CD14-positive monocyte (primary cell): ENCODE data around the gene PHC2. TPM values are rescaled to one million over a fixed set of nuclear protein-coding genes. Genes with fewer than 3 reads are reported as not detected.

ENCODE experiments used
- DNase-seq, 3 donors: peaks; one replicate each; pipeline ENCODE4 v3.0.0-alpha.2; 2011 to 2022
- H2AFZ ChIP-seq: 2 replicates; pipeline ENCODE4 v1.6.0; 2012; ENCODE audit warnings: mild to moderate bottlenecking, low read depth, low read length, inconsistent platforms; ENCODE audit not compliant: insufficient read depth, poor library complexity, severe bottlenecking
- H3K27ac ChIP-seq, 2 donors: 1 replicate in 1 of 2; 2 replicates in 1 of 2; pipeline ENCODE4 v1.5.1; 2012 to 2013; ENCODE audit warnings: low read length in 2 of 2, control low read depth in 1 of 2, inconsistent platforms in 1 of 2, low read depth in 1 of 2, mild to moderate bottlenecking in 1 of 2
- H3K27me3 ChIP-seq, 2 donors: one replicate each; pipeline versions ENCODE4 v1.6.0 to v1.6.1; 2011 to 2013; ENCODE audit warnings: low read length in 2 of 2; ENCODE audit not compliant: control insufficient read depth in 2 of 2, insufficient read depth in 2 of 2
- H3K36me3 ChIP-seq, 2 donors: replicated peaks in 1 of 2; 1 replicate in 1 of 2; 2 replicates in 1 of 2; pipeline versions ENCODE4 v1.5.1 to v1.6.1; 2012 to 2013; ENCODE audit warnings: low read length in 2 of 2, control low read depth in 1 of 2, inconsistent platforms in 1 of 2, mild to moderate bottlenecking in 1 of 2; ENCODE audit not compliant: insufficient read depth in 2 of 2, control insufficient read depth in 1 of 2
- H3K4me1 ChIP-seq, 2 donors: 1 replicate in 1 of 2; 2 replicates in 1 of 2; pipeline versions ENCODE4 v1.5.1 to v1.6.1; 2012 to 2013; ENCODE audit warnings: low read length in 2 of 2, control low read depth in 1 of 2, inconsistent platforms in 1 of 2, mild to moderate bottlenecking in 1 of 2, moderate library complexity in 1 of 2; ENCODE audit not compliant: insufficient read depth in 2 of 2, control insufficient read depth in 1 of 2
- H3K4me2 ChIP-seq: replicated peaks from 2 replicates; pipeline ENCODE3; 2012; ENCODE audit warnings: low read length, moderate library complexity, mild to moderate bottlenecking; ENCODE audit not compliant: poor library complexity, severe bottlenecking; ENCODE audit errors: extremely low read depth
- H3K4me3 ChIP-seq, 3 experiments: fragments of 200-600 bp in 1 of 3; sonication (generic) in 1 of 3; replicated peaks in 1 of 3; 1 replicate in 2 of 3; 2 replicates in 1 of 3; pipeline ENCODE4 v1.5.1; 2011 to 2013; ENCODE audit warnings: low read length in 3 of 3, mild to moderate bottlenecking in 3 of 3, control low read depth in 2 of 3, low read depth in 2 of 3, inconsistent platforms in 1 of 3, moderate library complexity in 1 of 3
- H3K79me2 ChIP-seq: 2 replicates; pipeline ENCODE4 v1.6.0; 2012; ENCODE audit warnings: mild to moderate bottlenecking, control low read depth, inconsistent platforms, low read length, moderate library complexity; ENCODE audit not compliant: insufficient read depth
- H3K9ac ChIP-seq: 2 replicates; pipeline ENCODE4 v1.6.0; 2017; ENCODE audit warnings: low read length, mild to moderate bottlenecking; ENCODE audit not compliant: insufficient read depth, poor library complexity, severe bottlenecking
- H3K9me3 ChIP-seq, 2 donors: replicated peaks in 1 of 2; 1 replicate in 1 of 2; 2 replicates in 1 of 2; pipeline versions ENCODE4 v1.5.1 to v1.6.1; 2012 to 2013; ENCODE audit warnings: low read length in 2 of 2, control low read depth in 1 of 2; ENCODE audit not compliant: control insufficient read depth in 1 of 2, insufficient read depth in 1 of 2
- H4K20me1 ChIP-seq: 2 replicates; pipeline ENCODE4 v1.6.0; 2012; ENCODE audit warnings: mild to moderate bottlenecking, low read length, control low read depth, moderate library complexity; ENCODE audit not compliant: insufficient read depth
- H3K27ac Mint-ChIP-seq, 7 donors: one replicate each; pipeline ENCODE4 v1.8.0; 2020; ENCODE audit warnings: mild to moderate bottlenecking in 7 of 7, mixed read lengths in 7 of 7, moderate library complexity in 6 of 7, inconsistent platforms in 2 of 7
- H3K27me3 Mint-ChIP-seq, 3 donors: one replicate each; pipeline ENCODE4 v1.8.0; 2021 to 2022; ENCODE audit warnings: low read depth in 3 of 3, mild to moderate bottlenecking in 3 of 3, mixed read lengths in 3 of 3, moderate library complexity in 3 of 3, inconsistent platforms in 1 of 3
- H3K36me3 Mint-ChIP-seq, 2 donors: one replicate each; pipeline ENCODE4 v1.8.0; 2020; ENCODE audit warnings: mixed read lengths in 2 of 2, inconsistent platforms in 1 of 2, mild to moderate bottlenecking in 1 of 2
- H3K4me1 Mint-ChIP-seq: one replicate; pipeline ENCODE4 v1.8.0; 2020; ENCODE audit warnings: mild to moderate bottlenecking, mixed read lengths
- H3K4me3 Mint-ChIP-seq, 2 donors: one replicate each; pipeline ENCODE4 v1.8.0; 2020; ENCODE audit warnings: mild to moderate bottlenecking in 2 of 2, mixed read lengths in 2 of 2, moderate library complexity in 1 of 2
- H3K9me3 Mint-ChIP-seq, 7 donors: one replicate each; pipeline ENCODE4 v1.8.0; 2020 to 2022; ENCODE audit warnings: mixed read lengths in 7 of 7, mild to moderate bottlenecking in 6 of 7, moderate library complexity in 6 of 7, inconsistent platforms in 2 of 7
- WGBS: methylation state at CpG from one replicate; pipeline ENCODE4 v1.1.5; 2013; ENCODE audit warnings: missing lambda C conversion rate; ENCODE audit not compliant: insufficient coverage; 5-methylcytosine and 5-hydroxymethylcytosine counted together
- intact Hi-C, 2 donors: fragments of 100-400 bp; cut with micrococcal nuclease; formaldehyde crosslinking; loops; one replicate each; pipeline versions ENCODE4 v1.15.0 to v1.15.1; 2023
- polyA plus RNA-seq, 3 donors: library from polyadenylated mRNA; depleted of rRNA in 1 of 3; unstranded in 2 of 3; stranded (reverse) in 1 of 3; fragments of 300-500 nt in 2 of 3; fragments of >200 nt in 1 of 3; fragmentation: Illumina TruSeq in 2 of 3; gene quantifications; 1 replicate in 2 of 3; 2 replicates in 1 of 3; pipeline ENCODE4 v1.2.3, GENCODE V29; 2012 to 2021
- TF ChIP-seq, protein P1 (sequence below): fragments of 200-600 bp; IDR thresholded peaks from one replicate; pipeline ENCODE4 v1.8.0; 2022; ENCODE audit warnings: antibody characterized with exemption, mild to moderate bottlenecking

Gene PHC2
- polyA plus RNA-seq, 3 donors = 18.9 to 85.3 (median 53.1) TPM

DNA sequence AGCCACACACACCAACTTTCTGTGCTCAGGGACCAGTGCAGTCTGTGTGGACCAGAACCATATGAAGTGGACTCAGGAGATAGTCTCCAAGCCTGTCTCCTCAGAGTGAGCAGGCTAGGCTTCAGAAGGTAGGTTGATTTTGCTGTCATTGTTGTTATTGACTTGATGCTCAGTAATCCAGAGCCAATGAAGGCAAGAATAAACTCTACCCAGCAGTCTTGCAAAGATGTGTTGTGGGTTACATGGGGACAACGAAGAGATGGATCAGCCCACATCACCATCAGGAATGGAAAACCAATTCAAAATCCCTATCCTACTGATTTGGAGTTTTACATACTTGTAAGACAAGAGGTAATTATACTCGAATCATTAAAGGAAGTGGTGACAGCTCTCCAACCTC, 37.4 kb downstream of the PHC2 start:
- Mint-ChIP-seq H3K4me1 (peaks cover 21% of the 10 kb centered on the region), H3K27me3 (peaks cover 0 to 3% (median 0%) of the 10 kb centered on the region in 3 donors), H3K36me3 (no peaks in the 10 kb centered on the region), H3K4me3 (no peak overlapping the region), H3K27ac (no peak overlapping the region), H3K9me3 (no peaks in the 10 kb centered on the region)
- no peaks in the 10 kb centered on the region for H3K27me3 ChIP-seq
- intact Hi-C loops = no loop called here
- H3K4me3 ChIP-seq = no peak overlapping the region
- H3K27ac ChIP-seq = no peak overlapping the region
- no peaks in the 10 kb centered on the region for H3K36me3 ChIP-seq
- TF ChIP-seq, protein P1, sequence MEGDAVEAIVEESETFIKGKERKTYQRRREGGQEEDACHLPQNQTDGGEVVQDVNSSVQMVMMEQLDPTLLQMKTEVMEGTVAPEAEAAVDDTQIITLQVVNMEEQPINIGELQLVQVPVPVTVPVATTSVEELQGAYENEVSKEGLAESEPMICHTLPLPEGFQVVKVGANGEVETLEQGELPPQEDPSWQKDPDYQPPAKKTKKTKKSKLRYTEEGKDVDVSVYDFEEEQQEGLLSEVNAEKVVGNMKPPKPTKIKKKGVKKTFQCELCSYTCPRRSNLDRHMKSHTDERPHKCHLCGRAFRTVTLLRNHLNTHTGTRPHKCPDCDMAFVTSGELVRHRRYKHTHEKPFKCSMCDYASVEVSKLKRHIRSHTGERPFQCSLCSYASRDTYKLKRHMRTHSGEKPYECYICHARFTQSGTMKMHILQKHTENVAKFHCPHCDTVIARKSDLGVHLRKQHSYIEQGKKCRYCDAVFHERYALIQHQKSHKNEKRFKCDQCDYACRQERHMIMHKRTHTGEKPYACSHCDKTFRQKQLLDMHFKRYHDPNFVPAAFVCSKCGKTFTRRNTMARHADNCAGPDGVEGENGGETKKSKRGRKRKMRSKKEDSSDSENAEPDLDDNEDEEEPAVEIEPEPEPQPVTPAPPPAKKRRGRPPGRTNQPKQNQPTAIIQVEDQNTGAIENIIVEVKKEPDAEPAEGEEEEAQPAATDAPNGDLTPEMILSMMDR = no peak
- no peaks in the 10 kb centered on the region for H4K20me1 ChIP-seq
- no peak overlapping the region for H2AFZ ChIP-seq
- H3K4me2 ChIP-seq = no peak overlapping the region
- WGBS = no CpG with 5 or more reads among the region's 2 CpGs
- no peaks in the 10 kb centered on the region for H3K79me2 ChIP-seq
- H3K9ac ChIP-seq = no peak overlapping the region
- no peaks in the 10 kb centered on the region for H3K9me3 ChIP-seq
- H3K4me1 ChIP-seq = no peaks in the 10 kb centered on the region
- DNase-seq = no peak

DNA sequence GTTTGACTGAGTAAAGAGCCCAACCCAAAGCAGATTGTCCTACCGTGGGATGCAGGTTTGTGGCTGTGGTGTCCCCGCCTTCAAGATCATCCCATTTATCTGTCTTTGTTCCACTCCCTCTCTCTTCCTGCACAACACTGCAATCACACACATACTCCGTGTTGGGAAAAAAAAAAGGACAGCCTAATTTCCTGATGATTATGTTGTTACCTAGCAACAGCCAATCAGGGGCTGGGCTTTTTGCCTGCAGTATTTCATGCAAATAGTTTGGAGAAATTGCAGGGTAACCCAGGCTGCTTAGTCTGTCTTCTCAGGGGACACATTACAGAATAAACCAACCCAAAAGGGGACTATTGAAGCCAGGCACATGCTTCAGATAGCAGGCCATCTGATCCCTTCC, 38.3 kb downstream of the PHC2 start:
- intact Hi-C loops = no loop called here

More for the DNA sequence above, 38.3 kb downstream of the PHC2 start:
- WGBS = no CpG with 5 or more reads among the region's 3 CpGs
- Histone ChIP-seq H3K27me3 (no peaks in the 10 kb centered on the region), H3K4me1 (no peaks in the 10 kb centered on the region), H3K27ac (no peak overlapping the region), H3K9me3 (no peaks in the 10 kb centered on the region), H3K4me3 (no peak overlapping the region), H3K9ac (no peak overlapping the region), H3K79me2 (no peaks in the 10 kb centered on the region), H2AFZ (no peak overlapping the region), H4K20me1 (no peaks in the 10 kb centered on the region), H3K36me3 (no peaks in the 10 kb centered on the region), H3K4me2 (no peak overlapping the region)
- no peaks in the 10 kb centered on the region for H3K36me3 Mint-ChIP-seq
- peaks cover 21% of the 10 kb centered on the region for H3K4me1 Mint-ChIP-seq
- H3K9me3 Mint-ChIP-seq = no peaks in the 10 kb centered on the region
- H3K27me3 Mint-ChIP-seq = peaks cover 0 to 3% (median 0%) of the 10 kb centered on the region in 3 donors
- no peak overlapping the region for H3K27ac Mint-ChIP-seq
- TF ChIP-seq, protein P1 = no peak
- no peak overlapping the region for H3K4me3 Mint-ChIP-seq
- no peak for DNase-seq
